Measurements from ENCODE around the gene MKS1. TPM values are rescaled to one million over a fixed set of nuclear protein-coding genes. Genes with fewer than 3 reads are reported as not detected.

Gene MKS1
- total RNA-seq, 4 donors from 2014 or later: 11.0 to 25.1 (median 17.2) TPM

GRCh38 chr17:58234512-58234911, 15.5 kb upstream of the MKS1 start:
- H3K4me1 ChIP-seq: peaks cover 5% of the 10 kb centered on the region
- no peak for TF ChIP-seq POLR2AphosphoS5 (IDR thresholded peaks at IDR 0.05)
- TF ChIP-seq POLR2A (IDR thresholded peaks at IDR 0.05): no peak
- no peak for TF ChIP-seq CTCF (IDR thresholded peaks at IDR 0.05)
- no peak for TF ChIP-seq EP300 (IDR thresholded peaks at IDR 0.05)
- no peaks in the 10 kb centered on the region for H3K36me3 ChIP-seq
- no peak for DNase-seq (ENCODE audit: low spot score in 2 of 2)
- H3K27me3 ChIP-seq: peaks cover 8% of the 10 kb centered on the region
- H3K9me3 ChIP-seq: no peaks in the 10 kb centered on the region
- 76% methylated on average over 3 of the region's 3 CpGs for WGBS
- no peak overlapping the region for H3K4me3 ChIP-seq
- no peak overlapping the region for H3K27ac ChIP-seq

GRCh38 chr17:58233543-58233942, 14.5 kb upstream of the MKS1 start:
- TF ChIP-seq POLR2AphosphoS5 (IDR thresholded peaks at IDR 0.05) (no peak), EP300 (IDR thresholded peaks at IDR 0.05) (no peak), CTCF (IDR thresholded peaks at IDR 0.05) (no peak), POLR2A (IDR thresholded peaks at IDR 0.05) (no peak)
- Histone ChIP-seq H3K27me3 (peaks cover 8% of the 10 kb centered on the region), H3K27ac (no peak overlapping the region), H3K9me3 (no peaks in the 10 kb centered on the region), H3K36me3 (no peaks in the 10 kb centered on the region), H3K4me3 (no peak overlapping the region), H3K4me1 (peaks cover 5% of the 10 kb centered on the region)
- no peak for DNase-seq (ENCODE audit: low spot score in 2 of 2)
- 65% methylated on average over 3 of the region's 3 CpGs for WGBS

DNA sequence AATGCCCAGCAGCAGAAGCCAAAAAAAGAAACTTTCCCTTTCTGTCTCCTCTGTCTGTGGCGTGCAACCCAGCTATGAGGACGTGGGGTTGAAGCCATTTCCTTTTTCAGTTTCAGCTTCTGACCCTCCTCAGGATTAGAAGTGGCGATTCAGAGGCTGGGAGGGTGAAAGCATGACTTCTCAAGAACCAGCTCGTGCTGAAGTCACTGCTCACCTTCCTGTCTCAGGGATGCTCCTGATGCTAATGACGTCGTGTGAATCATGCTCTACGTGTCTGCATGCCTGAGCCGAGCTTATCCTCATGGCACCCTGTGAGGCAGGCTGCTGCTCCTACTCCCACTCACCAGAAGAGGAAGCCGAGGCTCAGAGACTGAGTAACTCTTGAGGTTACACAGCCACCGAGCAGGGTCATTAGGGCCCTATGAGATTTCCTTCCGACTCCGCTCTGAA, 13.7 kb upstream of the MKS1 start:
- no peaks in the 10 kb centered on the region for H3K9me3 ChIP-seq
- TF ChIP-seq POLR2A (IDR thresholded peaks at IDR 0.05): no peak
- no peak for TF ChIP-seq POLR2AphosphoS5 (IDR thresholded peaks at IDR 0.05)
- TF ChIP-seq CTCF (IDR thresholded peaks at IDR 0.05): no peak
- no peak for TF ChIP-seq EP300 (IDR thresholded peaks at IDR 0.05)
- no peak for DNase-seq (ENCODE audit: low spot score in 2 of 2)
- H3K4me3 ChIP-seq: no peak overlapping the region
- H3K36me3 ChIP-seq: no peaks in the 10 kb centered on the region
- peaks cover 7% of the 10 kb centered on the region for H3K27me3 ChIP-seq
- 60% methylated on average over 12 of the region's 12 CpGs for WGBS
- H3K27ac ChIP-seq: no peak overlapping the region
- peaks cover 5% of the 10 kb centered on the region for H3K4me1 ChIP-seq

GRCh38 chr17:58231641-58232040, 12.6 kb upstream of the MKS1 start:
- Histone ChIP-seq H3K36me3 (no peaks in the 10 kb centered on the region), H3K4me1 (peaks cover 5% of the 10 kb centered on the region), H3K9me3 (no peaks in the 10 kb centered on the region), H3K27me3 (peaks cover 5% of the 10 kb centered on the region), H3K27ac (no peak overlapping the region), H3K4me3 (no peak overlapping the region)
- DNase-seq (ENCODE audit: low spot score in 2 of 2): no peak
- TF ChIP-seq CTCF (IDR thresholded peaks at IDR 0.05): no peak
- no peak for TF ChIP-seq EP300 (IDR thresholded peaks at IDR 0.05)
- TF ChIP-seq POLR2AphosphoS5 (IDR thresholded peaks at IDR 0.05): no peak
- TF ChIP-seq POLR2A (IDR thresholded peaks at IDR 0.05): no peak
- WGBS: 29% methylated on average over 2 of the region's 2 CpGs

- peaks cover 5% of the 10 kb centered on the region for H3K27me3 ChIP-seq
Measured at GRCh38 chr17:58229881-58230280, 10.8 kb upstream of the MKS1 start.

More at GRCh38 chr17:58229881-58230280, 10.8 kb upstream of the MKS1 start:
- Histone ChIP-seq H3K9me3 (no peaks in the 10 kb centered on the region), H3K36me3 (no peaks in the 10 kb centered on the region), H3K27ac (no peak overlapping the region), H3K4me1 (no peaks in the 10 kb centered on the region), H3K4me3 (no peak overlapping the region)
- DNase-seq (ENCODE audit: low spot score in 2 of 2): no peak
- no peak for TF ChIP-seq EP300 (IDR thresholded peaks at IDR 0.05)
- no peak for TF ChIP-seq CTCF (IDR thresholded peaks at IDR 0.05)
- TF ChIP-seq POLR2A (IDR thresholded peaks at IDR 0.05): no peak
- no peak for TF ChIP-seq POLR2AphosphoS5 (IDR thresholded peaks at IDR 0.05)
- 66% methylated on average over 4 of the region's 4 CpGs for WGBS
